ENCODE measurements around the gene DENND5A. TPM values are rescaled to one million over a fixed set of nuclear protein-coding genes. Genes with fewer than 3 reads are reported as not detected.

Gene DENND5A
- total and polyA plus RNA-seq, 9 of the 15 experiments (the other 6 are each of a cell fraction or from before 2014, with no cell fraction given) = 11.7 to 130 (median 46.3) TPM

DNA sequence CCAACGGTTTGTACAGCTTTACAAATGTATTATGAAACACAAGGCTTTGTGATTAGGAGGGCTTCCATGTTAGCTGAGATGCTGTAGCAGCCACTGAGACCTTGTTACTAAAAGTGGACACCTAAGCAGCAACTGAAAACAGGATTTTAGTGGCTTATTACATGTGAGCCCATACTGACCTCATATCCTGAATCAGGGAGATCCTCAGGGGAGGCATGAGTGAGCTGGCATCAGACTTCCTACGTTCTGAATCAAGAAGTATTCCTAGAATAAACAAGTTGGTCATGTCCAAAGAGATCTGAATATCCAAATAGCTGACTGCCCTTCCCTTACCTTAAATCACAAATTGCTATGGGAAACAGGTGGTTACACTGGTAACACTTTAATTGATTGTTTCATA lies 114.6 kb downstream of the DENND5A start (continued):
- no peak for TF ChIP-seq ZNF609 (CRISPR knock-in tag; IDR thresholded peaks at IDR 0.05; ENCODE audit: borderline replicate concordance)
- no peak for TF ChIP-seq JUND (IDR thresholded peaks at IDR 0.05; ENCODE audit: borderline replicate concordance, low read depth, low read length)
- TF ChIP-seq JUND (tag; IDR thresholded peaks at IDR 0.05; ENCODE audit: borderline replicate concordance, low read depth, low read length) = no peak
- TF ChIP-seq PRMT5 (CRISPR knock-in tag; IDR thresholded peaks at IDR 0.05) = no peak
- TF ChIP-seq SNIP1 (IDR thresholded peaks at IDR 0.05; ENCODE audit: low read depth) = no peak
- TF ChIP-seq PPARD (CRISPR knock-in tag; IDR thresholded peaks at IDR 0.05) = no peak
- TF ChIP-seq, protein P1, sequence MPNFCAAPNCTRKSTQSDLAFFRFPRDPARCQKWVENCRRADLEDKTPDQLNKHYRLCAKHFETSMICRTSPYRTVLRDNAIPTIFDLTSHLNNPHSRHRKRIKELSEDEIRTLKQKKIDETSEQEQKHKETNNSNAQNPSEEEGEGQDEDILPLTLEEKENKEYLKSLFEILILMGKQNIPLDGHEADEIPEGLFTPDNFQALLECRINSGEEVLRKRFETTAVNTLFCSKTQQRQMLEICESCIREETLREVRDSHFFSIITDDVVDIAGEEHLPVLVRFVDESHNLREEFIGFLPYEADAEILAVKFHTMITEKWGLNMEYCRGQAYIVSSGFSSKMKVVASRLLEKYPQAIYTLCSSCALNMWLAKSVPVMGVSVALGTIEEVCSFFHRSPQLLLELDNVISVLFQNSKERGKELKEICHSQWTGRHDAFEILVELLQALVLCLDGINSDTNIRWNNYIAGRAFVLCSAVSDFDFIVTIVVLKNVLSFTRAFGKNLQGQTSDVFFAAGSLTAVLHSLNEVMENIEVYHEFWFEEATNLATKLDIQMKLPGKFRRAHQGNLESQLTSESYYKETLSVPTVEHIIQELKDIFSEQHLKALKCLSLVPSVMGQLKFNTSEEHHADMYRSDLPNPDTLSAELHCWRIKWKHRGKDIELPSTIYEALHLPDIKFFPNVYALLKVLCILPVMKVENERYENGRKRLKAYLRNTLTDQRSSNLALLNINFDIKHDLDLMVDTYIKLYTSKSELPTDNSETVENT (CRISPR knock-in tag; IDR thresholded peaks at IDR 0.05) = no peak
- no peak for TF ChIP-seq KAT8 (IDR thresholded peaks at IDR 0.05; ENCODE audit: low read depth)
- no peak for TF ChIP-seq NCOA1 (IDR thresholded peaks at IDR 0.05; ENCODE audit: low read depth)
